ENCODE data around the gene ACTMAP. TPM values are rescaled to one million over a fixed set of nuclear protein-coding genes. Genes with fewer than 3 reads are reported as not detected.

Gene ACTMAP
- total RNA-seq, 1 experiment from 2014 or later = 16.8 TPM

- H4K20me1 ChIP-seq (ENCODE audit: insufficient read depth) = no peaks in the 10 kb centered on the region
- H3K9ac ChIP-seq (ENCODE audit: low read length) = no peak overlapping the region
- H3K4me3 ChIP-seq (replicated peaks in 1 of 2; ENCODE audit: low read depth in 1 of 2, low read length in 2 of 2) = no peak overlapping the region
- no peaks in the 10 kb centered on the region for H3K79me2 ChIP-seq (ENCODE audit: insufficient read depth, low read length)
- no peaks in the 10 kb centered on the region for H3K9me3 ChIP-seq (ENCODE audit: control insufficient read depth in 1 of 2, insufficient read depth in 1 of 2, low read depth in 1 of 2, low read length in 2 of 2)
- ChIA-PET POLR2A (no interaction called here), RAD21 (ENCODE audit: low non-redundant PET in 1 of 2, low total read pairs in 2 of 2, uncharacterized antibody in 2 of 2, unreplicated experiment in 2 of 2) (no interaction called here), CTCF (no interaction called here)
- H3K27ac ChIP-seq (ENCODE audit: low read depth, low read length) = no peak overlapping the region
- TF ChIP-seq ELF1 (IDR thresholded peaks at IDR 0.05; ENCODE audit: borderline replicate concordance, low read depth) (no peak), CEBPB (IDR thresholded peaks at IDR 0.05; ENCODE audit: low read depth) (no peak), POLR2A (IDR thresholded peaks at IDR 0.05; ENCODE audit: borderline replicate concordance, extremely low read depth, insufficient read depth, insufficient read length) (no peak), SRF (IDR thresholded peaks at IDR 0.05; ENCODE audit: low read depth) (no peak), EZH2 (IDR thresholded peaks at IDR 0.05) (no peak), ZFX (IDR thresholded peaks at IDR 0.05) (no peak), YY1 (IDR thresholded peaks at IDR 0.05; ENCODE audit: extremely low read depth, insufficient replicate concordance, low read depth, low read length) (no peak), CBX3 (IDR thresholded peaks at IDR 0.05; ENCODE audit: low read depth) (no peak), ZBTB33 (IDR thresholded peaks at IDR 0.05; ENCODE audit: extremely low read depth, insufficient replicate concordance, low read length) (no peak)
- TF ChIP-seq, protein P1, sequence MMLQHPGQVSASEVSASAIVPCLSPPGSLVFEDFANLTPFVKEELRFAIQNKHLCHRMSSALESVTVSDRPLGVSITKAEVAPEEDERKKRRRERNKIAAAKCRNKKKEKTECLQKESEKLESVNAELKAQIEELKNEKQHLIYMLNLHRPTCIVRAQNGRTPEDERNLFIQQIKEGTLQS (IDR thresholded peaks at IDR 0.05) = no peak
- TF ChIP-seq, protein P2, sequence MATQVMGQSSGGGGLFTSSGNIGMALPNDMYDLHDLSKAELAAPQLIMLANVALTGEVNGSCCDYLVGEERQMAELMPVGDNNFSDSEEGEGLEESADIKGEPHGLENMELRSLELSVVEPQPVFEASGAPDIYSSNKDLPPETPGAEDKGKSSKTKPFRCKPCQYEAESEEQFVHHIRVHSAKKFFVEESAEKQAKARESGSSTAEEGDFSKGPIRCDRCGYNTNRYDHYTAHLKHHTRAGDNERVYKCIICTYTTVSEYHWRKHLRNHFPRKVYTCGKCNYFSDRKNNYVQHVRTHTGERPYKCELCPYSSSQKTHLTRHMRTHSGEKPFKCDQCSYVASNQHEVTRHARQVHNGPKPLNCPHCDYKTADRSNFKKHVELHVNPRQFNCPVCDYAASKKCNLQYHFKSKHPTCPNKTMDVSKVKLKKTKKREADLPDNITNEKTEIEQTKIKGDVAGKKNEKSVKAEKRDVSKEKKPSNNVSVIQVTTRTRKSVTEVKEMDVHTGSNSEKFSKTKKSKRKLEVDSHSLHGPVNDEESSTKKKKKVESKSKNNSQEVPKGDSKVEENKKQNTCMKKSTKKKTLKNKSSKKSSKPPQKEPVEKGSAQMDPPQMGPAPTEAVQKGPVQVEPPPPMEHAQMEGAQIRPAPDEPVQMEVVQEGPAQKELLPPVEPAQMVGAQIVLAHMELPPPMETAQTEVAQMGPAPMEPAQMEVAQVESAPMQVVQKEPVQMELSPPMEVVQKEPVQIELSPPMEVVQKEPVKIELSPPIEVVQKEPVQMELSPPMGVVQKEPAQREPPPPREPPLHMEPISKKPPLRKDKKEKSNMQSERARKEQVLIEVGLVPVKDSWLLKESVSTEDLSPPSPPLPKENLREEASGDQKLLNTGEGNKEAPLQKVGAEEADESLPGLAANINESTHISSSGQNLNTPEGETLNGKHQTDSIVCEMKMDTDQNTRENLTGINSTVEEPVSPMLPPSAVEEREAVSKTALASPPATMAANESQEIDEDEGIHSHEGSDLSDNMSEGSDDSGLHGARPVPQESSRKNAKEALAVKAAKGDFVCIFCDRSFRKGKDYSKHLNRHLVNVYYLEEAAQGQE (IDR thresholded peaks at IDR 0.05; ENCODE audit: low read depth) = no peak
- TF ChIP-seq, protein P3, sequence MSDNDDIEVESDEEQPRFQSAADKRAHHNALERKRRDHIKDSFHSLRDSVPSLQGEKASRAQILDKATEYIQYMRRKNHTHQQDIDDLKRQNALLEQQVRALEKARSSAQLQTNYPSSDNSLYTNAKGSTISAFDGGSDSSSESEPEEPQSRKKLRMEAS (IDR thresholded peaks at IDR 0.05) = no peak
- H3K27me3 ChIP-seq (ENCODE audit: insufficient read depth, low read length) = no peaks in the 10 kb centered on the region
- intact Hi-C loops (cut with micrococcal nuclease) = no loop called here
- DNase-seq (ENCODE audit: low read depth, low spot score) (no peak), ATAC-seq (no peak)
- H3K4me1 ChIP-seq (ENCODE audit: control insufficient read depth in 1 of 2, insufficient read depth in 2 of 2, low read length in 2 of 2) = peaks cover 6 to 12% of the 10 kb centered on the region in 2 experiments; a peak in 3 of 4 replicates
- peaks cover 0 to 7% of the 10 kb centered on the region in 2 experiments; a peak in 2 of 4 replicates for H3K36me3 ChIP-seq (ENCODE audit: control insufficient read depth in 1 of 2, insufficient read depth in 2 of 2, low read length in 2 of 2)
- no TSS peak for BruUV-seq (replicated peaks)
- no peak overlapping the region for H3K4me2 ChIP-seq (ENCODE audit: low read length)
- H2AFZ ChIP-seq (ENCODE audit: low read depth, low read length, poor library complexity, severe bottlenecking) = no peak overlapping the region
- no peaks in the 10 kb centered on the region for H3K9me2 ChIP-seq (ENCODE audit: insufficient read depth)
Observed at GRCh38 chr19:40695881-40696280, 54.4 kb downstream of the ACTMAP start.
